HG03521 (cell line): ENCODE results near the gene KRT25.
"Not testable (repeated sequence)": the region's sequence is repeated elsewhere in the genome, so short reads cannot be mapped to it uniquely, and the experiment has no call there.

Experiments used
- ATAC-seq: cut with Tn5 transposase; IDR thresholded peaks from one replicate; pipeline ENCODE4 v1.9.1; 2021; ENCODE audit warnings: mild to moderate bottlenecking, moderate library complexity; ENCODE audit not compliant: unreplicated experiment

The KRT25 gene

GRCh38 chr17:40760105-40761016 is 5.2 kb upstream of the KRT25 start:
- ATAC-seq, result no peak

DNA sequence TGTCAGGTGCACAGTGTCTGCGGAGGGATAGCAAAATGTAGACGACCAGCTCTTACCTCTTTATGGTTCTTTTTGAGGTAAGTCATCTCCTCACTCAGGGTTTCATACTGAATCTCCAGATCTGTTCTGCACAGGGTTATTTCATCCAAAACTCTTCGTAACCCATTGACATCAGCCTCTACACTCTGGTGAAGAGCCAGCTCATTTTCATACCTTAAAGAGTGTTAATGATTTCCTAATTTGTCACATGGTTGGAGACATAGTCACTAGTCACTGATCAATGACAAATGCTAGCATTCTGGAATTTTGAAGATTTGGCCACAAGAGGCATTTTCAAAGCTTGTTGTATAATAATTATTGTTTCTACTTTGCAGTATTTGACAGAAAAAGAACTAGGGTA is 1.3 kb downstream of the KRT25 start:
- no peak for ATAC-seq

GRCh38 chr17:40751065-40751464 is 4.1 kb downstream of the KRT25 start:
- ATAC-seq, result no peak

DNA sequence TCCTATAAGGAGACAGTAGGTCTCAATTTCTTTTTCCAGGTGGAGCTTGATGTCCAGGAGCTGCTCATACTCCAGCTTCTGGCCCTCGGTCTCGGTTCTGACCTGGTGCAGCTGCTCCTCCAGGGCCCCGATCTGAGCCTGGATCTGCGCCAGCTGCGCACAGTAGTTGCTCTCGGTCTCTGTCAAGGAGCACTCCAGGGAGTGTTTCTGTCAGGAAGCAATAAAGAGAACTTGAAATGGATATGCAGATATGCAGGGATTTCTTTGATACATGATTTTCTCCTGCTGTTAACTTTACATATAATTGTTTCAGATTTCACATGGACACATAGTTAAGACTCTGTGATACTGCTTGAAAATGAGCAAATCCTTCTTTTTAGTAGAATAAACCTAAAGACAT is 4.7 kb downstream of the KRT25 start:
- ATAC-seq, result no peak

GRCh38 chr17:40748666-40749065 is 6.5 kb downstream of the KRT25 start:
- ATAC-seq, result not testable (repeated sequence)

GRCh38 chr17:40738553-40738952 is 16.6 kb downstream of the KRT25 start:
- no peak for ATAC-seq

DNA sequence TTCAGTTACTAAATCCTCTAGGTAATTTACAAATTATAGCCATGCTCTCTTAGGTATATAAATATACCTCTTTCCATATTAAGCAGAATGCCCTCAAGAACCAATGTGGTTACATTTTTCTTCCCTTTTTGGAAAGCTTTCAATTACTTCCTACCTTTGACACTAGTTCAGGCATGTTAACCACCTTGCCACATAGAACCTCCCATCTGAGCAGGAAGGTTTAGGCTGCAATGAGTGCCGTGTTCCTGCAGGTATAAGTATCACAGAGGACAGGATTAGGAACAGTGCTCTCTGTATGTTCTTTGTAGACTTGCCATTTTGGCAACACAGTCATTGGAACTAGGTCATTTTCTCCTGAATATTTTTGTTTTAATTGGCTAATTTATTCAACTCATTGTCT is 20.1 kb downstream of the KRT25 start:
- no peak for ATAC-seq

- ATAC-seq, result no peak
Measured at GRCh38 chr17:40734018-40734417, 21.1 kb downstream of the KRT25 start.

DNA sequence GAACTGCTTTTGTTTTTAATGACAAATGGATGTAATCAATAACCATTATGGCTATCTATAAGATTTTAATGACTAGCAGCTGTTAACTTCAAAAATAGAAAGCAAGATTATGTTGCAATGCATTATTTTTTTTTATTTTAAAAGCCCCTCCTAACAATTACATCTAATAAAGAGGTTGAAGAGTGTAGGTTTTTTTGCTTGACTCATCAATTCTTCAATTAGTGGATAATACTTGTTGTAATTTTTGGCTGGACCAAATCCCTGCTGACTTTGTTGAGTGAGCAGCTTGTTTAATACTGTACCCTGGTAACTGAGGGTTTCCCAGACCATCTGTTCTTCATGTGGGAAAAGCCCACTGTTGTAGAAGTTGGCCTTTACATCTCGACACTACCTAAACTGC is 24.2 kb downstream of the KRT25 start:
- no peak for ATAC-seq

GRCh38 chr17:40727447-40728231 is 27.5 kb downstream of the KRT25 start:
- ATAC-seq, result no peak

DNA sequence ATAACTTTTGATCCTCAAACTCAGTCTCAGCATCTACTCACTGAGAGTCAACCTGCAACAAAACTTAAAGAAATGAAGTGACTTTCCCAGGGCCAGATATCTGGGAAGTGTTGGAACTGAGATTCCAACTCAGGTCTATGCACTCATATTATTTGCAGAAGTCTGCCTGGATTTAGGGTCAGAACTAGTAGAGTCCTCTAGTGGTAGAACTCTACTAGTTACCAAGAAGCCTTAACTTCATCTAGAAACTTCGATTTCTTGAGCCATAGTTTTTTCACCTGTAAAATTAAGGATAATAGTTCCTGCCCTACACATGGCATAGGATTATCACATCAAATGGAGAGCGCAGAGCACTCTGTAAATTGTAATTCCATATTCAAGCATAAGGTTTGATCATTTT is 28.2 kb downstream of the KRT25 start:
- ATAC-seq, result no peak

DNA sequence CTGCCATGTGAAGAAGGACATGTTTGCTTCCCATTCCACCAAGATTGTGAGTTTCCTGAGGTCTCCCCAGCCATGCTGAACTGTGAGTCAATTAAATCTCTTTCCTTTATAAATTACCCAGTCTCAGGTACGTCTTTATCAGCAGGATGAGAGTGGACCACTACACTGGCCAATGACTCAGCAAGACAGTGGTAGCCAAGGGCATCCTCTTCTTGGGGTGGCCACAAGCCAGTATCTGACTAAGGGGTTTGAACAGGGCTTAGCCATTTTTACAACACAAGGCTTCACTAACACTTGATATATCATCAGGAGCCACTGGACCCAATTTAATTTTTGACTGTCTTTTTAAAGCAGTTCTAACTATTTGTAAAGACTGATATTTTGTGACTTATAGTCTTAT is 30.5 kb downstream of the KRT25 start:
- no peak for ATAC-seq

DNA sequence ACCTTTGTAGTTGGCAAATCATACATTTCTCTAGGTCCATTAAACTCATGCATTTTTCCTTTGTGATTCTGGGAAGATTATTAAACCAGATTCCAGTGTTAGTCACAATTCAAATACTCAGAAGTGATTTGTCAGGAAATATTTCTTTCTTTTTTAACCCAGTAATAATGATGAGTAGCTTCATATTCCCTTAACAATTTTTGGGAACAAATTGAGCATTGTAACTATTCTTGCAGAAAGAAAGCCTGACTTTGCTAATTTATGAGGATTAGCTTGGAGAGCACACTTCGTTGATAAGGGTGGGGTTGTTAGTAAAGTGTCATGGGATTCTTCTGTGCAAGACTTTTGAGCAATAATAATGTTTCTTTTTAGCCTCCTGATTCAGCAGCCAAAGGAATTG is 32.9 kb downstream of the KRT25 start:
- no peak for ATAC-seq

- ATAC-seq, result no peak
Measured at GRCh38 chr17:40720899-40721298, 34.2 kb downstream of the KRT25 start.

DNA sequence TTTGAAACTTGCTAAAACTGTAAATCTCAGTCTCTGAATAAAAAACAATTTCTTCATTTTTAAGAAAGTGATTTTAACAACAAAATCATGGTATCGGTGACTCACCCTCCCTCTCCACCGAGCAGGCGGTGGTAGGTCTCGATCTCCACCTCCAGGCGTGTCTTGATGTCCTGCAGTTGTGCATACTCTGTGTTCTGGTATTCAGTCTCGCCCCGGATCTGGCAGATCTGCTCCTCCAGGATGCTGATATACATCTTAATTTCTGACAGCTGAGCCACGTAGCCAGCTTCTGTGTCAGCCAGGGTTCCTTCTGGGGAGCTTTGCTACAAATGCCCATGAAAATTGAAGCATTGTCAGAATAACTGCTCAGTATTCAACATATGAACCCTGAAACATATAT is 36.2 kb downstream of the KRT25 start:
- no peak for ATAC-seq

GRCh38 chr17:40717776-40718175 is 37.4 kb downstream of the KRT25 start:
- ATAC-seq, result no peak

DNA sequence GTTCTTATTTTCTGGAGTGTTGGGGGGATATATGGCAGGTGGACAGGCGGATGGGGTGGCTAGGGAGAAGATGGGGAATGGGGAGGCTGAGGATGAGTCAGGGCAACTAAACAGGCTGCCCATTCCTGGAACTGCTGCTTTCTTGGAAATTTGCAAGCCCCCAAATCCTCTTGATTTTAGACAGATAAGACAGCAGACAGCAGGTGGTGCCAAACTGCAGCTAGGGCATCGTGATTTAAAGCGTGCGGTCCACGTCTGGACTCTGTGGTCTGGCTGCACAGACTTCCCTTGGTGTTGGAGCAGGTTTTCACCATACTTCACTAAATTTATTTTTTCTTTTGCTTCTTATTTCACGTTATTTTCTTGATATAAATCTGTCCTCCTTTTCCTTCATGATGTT is 40.7 kb downstream of the KRT25 start:
- no peak for ATAC-seq

DNA sequence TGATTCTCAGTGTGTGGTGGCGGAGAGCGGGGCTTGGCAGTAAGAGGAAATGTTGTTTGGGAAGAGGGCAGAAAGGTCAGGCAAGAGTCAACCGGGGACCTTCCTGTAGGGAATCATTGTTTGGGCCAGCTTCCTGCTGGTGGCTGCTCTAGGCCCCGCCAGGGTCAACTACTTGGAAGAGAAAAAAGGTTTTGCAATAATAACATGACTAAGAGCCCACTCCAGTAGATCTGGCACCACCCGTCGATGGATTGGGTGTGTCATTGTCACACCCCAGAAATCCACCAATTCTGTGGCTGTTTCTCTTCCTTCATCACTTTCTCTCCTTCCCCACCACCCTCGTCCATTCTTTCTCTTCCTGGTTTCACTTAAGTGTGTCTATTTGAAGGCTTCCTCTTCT is 47.4 kb downstream of the KRT25 start:
- ATAC-seq, result no peak

- ATAC-seq, result no peak
Measured at GRCh38 chr17:40705584-40705983, 49.5 kb downstream of the KRT25 start.

DNA sequence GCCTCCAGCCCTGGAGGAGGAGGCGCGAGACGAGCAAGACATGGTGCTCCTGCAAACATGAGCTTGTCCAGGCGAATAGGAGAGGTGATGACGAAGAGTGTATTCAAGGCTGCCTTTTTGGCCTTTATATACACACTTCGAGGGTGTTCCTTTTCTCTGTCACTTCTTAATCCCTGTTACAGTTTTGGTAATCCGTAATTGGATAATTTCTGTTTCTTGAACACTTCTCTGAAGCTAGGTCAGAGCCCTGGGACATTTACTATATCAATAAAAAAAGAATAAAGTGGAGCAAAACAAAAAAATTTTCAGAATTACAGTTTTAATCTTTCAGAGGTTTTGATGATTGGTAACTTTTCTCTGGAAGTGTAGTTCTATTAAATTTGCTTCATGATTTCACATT is 51.5 kb downstream of the KRT25 start, which contains the start of gene KRT24:
KRT24 (minus strand) TSS at position 101 of the 400 bp plus-strand sequence; CDS start at position 42, 59 bp downstream.
- no peak for ATAC-seq

GRCh38 chr17:40702271-40702670 is 52.9 kb downstream of the KRT25 start:
- ATAC-seq, result no peak

DNA sequence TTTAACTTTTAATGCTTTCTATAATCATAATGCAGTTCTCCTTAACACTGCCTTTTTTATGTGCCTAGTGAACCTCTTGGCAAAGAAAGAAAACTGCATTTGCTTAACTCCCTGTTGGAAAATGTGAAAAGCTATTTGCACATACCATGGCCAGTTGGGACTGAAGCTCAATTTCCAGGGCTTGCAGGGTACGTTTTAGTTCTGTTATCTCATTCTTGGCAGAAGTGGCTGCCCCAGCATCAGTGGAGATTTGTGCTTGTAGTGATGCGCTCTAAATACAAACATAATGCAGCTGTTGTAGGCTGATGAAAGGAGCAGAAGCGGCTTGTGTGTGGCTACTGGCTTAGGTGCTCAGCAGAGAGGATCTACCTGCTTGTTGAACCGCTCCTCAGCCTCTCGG is 55.3 kb downstream of the KRT25 start:
- no peak for ATAC-seq
